GM18951 (cell line): ENCODE measurements around the gene SSH3.

ENCODE experiments used
- POLR2A ChIP-seq: IDR thresholded peaks from 4 replicates; pipeline ENCODE4 v1.6.1; 2011; ENCODE audit warnings: mild to moderate bottlenecking; ENCODE audit not compliant: insufficient read length, insufficient read depth; ENCODE audit errors: extremely low read depth
- in situ Hi-C: fragments of 300-500 bp; cut with MboI; formaldehyde crosslinking; loops from one replicate; pipeline ENCODE4 v1.12.0; 2022; ENCODE audit warnings: low sequenced_read_pairs, mixed read lengths, inconsistent platforms; ENCODE audit not compliant: unreplicated experiment

Gene SSH3

GRCh38 chr11:67287355-67288197 is 15.8 kb upstream of the SSH3 start:
- no peak for TF ChIP-seq POLR2A
- in situ Hi-C loops = no loop called here

GRCh38 chr11:67288198-67288451 is 15.2 kb upstream of the SSH3 start:
- in situ Hi-C loops = no loop called here
- TF ChIP-seq POLR2A = no peak

GRCh38 chr11:67288452-67289225 is 14.7 kb upstream of the SSH3 start:
- peak; percentile 89 for TF ChIP-seq POLR2A
- in situ Hi-C loops = no loop called here

GRCh38 chr11:67289226-67289650 is 14.1 kb upstream of the SSH3 start, which contains the start of gene ANKRD13D:
Gene ANKRD13D, plus strand, starts transcription at chr11:67289303. Its CDS starts 158 bp downstream, at chr11:67289461.
- TF ChIP-seq POLR2A = no peak
- in situ Hi-C loops = no loop called here

- TF ChIP-seq POLR2A = no peak
- in situ Hi-C loops = no loop called here
Measured at GRCh38 chr11:67289651-67290479, 13.5 kb upstream of the SSH3 start.

- in situ Hi-C loops = no loop called here
- TF ChIP-seq POLR2A = no peak
Measured at GRCh38 chr11:67290801-67291200, 12.5 kb upstream of the SSH3 start.

- in situ Hi-C loops = no loop called here
- no peak for TF ChIP-seq POLR2A
Measured at GRCh38 chr11:67291481-67292381, 11.6 kb upstream of the SSH3 start.

GRCh38 chr11:67292671-67293070 is 10.7 kb upstream of the SSH3 start:
- in situ Hi-C loops = no loop called here
- TF ChIP-seq POLR2A = no peak

- no peak for TF ChIP-seq POLR2A
- in situ Hi-C loops = no loop called here
Measured at GRCh38 chr11:67293090-67293489, 10.2 kb upstream of the SSH3 start.

- in situ Hi-C loops = no loop called here
Measured at GRCh38 chr11:67295846-67296245, 7.5 kb upstream of the SSH3 start.

GRCh38 chr11:67298786-67299185 is 4.5 kb upstream of the SSH3 start:
- TF ChIP-seq POLR2A = no peak
- in situ Hi-C loops = no loop called here

More at GRCh38 chr11:67295846-67296245, 7.5 kb upstream of the SSH3 start:
- no peak for TF ChIP-seq POLR2A

GRCh38 chr11:67299471-67300191 is 3.7 kb upstream of the SSH3 start:
- TF ChIP-seq POLR2A = no peak
- in situ Hi-C loops = no loop called here
